Measurements from ENCODE around the gene MAP4K2.
"Not testable (repeated sequence)": the region's sequence is repeated elsewhere in the genome, so short reads cannot be mapped to it uniquely, and the experiment has no call there.

The MAP4K2 gene

DNA sequence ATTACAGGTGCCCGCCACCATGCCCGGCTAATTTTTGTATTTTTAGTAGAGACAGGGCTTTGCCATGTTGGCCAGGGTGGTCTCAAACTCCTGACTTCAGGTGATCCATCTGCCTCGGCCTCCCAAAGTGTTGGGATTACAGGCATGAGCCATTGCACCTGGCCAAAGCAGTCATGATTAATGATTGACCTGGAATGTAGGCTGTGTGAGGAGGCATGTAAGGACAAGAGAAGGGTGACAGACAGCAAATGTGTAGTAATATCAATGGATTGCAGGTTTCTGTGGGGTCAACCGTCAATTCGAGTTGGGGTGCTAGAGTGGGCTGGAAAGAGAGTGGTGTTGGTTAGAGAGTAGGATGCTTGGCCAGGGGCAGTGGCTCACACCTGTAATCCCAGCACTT, 12.4 kb upstream of the MAP4K2 start:
- DNase-seq (ENCODE audit: extremely low read depth in 1 of 2, low read depth in 1 of 2) = not testable (repeated sequence)

DNA sequence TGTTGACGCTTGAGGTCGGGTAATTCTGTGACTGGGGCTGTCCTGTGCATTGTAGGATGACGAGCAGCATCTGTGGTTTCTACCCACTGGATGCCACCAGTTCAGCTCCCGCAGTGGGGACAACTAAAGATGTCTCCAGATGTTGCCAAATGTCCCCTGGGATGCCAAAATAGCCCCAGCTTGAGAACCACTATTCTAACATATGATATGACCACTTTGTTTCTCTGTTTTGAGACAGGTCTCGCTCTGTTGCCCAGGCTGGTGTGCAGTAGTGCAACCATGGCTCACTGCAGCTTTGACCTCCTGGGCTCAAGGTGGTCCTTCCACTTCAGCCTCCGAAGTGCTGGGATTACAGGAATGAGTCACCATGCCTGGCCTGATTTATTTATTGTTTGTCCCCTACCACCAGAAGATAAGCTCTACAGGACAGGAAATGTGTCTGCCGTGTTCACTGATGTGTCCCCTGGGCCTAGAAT, 11.7 kb upstream of the MAP4K2 start:
- no peak for DNase-seq (ENCODE audit: extremely low read depth in 1 of 2, low read depth in 1 of 2)

DNA sequence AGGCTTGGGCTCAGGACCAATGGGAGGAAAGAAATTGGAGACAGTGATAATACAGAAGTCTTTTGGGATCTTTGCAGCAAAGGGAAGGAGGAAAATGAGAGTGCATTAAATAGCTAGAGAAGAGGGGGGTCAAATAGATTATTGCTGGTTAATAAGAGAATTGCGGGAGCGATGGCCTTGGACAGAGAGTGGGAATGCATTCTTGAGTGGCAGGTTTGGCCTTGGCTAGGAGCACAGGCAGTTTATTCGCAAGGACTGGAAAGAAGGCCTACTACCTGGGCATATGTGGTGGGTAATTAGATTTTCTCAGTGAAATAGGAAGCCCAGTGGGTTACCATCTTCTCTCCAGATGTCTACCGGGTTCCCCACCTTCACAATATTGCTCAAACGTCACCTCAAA, 10.8 kb upstream of the MAP4K2 start:
- DNase-seq (ENCODE audit: extremely low read depth in 1 of 2, low read depth in 1 of 2) = no peak

GRCh38 chr11:64810891-64811272, 7.9 kb upstream of the MAP4K2 start:
- DNase-seq (ENCODE audit: extremely low read depth in 1 of 2, low read depth in 1 of 2) = no peak

DNA sequence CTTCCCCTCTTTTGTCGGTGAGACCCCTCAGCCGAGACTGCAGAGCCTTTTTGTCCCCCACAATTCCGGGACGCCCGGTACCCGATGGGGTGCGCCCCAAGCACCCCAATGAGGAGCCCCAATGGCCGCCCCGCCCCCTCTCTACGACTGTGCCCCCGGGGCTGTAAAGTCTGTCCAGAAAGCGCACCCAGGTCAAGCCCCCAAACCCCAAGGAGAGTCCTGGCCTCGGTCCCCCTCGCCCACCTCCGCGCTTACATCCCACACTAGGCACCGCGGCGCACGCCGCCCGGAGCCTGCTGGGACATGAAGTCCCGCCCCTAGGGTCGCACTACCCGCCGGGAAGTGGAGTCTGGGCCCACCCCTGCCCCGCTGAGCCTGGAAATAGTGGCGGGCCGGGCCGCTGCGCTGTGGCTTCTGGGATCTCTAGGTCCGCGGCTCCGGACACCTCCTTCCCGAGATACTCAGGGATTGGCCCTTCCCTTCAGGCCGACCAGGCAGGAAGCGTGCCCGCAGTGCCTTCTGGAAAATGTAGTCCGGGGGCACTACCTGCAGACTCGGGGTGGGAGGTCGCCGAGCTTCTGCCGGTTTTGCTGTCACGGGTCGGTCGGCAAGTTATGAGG, 7.4 kb upstream of the MAP4K2 start, which contains the start of gene MEN1:
MEN1 (minus strand) TSS at position 281 of the 620 bp plus-strand sequence. CDS start 442 bp downstream, outside the sequence.
- DNase-seq (ENCODE audit: extremely low read depth in 1 of 2, low read depth in 1 of 2) = peak; percentile 42 to 57

GRCh38 chr11:64809781-64810241, 6.8 kb upstream of the MAP4K2 start:
- DNase-seq (ENCODE audit: extremely low read depth in 1 of 2, low read depth in 1 of 2) = no peak

- no peak for DNase-seq (ENCODE audit: extremely low read depth in 1 of 2, low read depth in 1 of 2)
Observed at GRCh38 chr11:64805481-64805880, 2.5 kb upstream of the MAP4K2 start.

GRCh38 chr11:64804346-64805210, 1.6 kb upstream of the MAP4K2 start:
- no peak for DNase-seq (ENCODE audit: extremely low read depth in 1 of 2, low read depth in 1 of 2)

DNA sequence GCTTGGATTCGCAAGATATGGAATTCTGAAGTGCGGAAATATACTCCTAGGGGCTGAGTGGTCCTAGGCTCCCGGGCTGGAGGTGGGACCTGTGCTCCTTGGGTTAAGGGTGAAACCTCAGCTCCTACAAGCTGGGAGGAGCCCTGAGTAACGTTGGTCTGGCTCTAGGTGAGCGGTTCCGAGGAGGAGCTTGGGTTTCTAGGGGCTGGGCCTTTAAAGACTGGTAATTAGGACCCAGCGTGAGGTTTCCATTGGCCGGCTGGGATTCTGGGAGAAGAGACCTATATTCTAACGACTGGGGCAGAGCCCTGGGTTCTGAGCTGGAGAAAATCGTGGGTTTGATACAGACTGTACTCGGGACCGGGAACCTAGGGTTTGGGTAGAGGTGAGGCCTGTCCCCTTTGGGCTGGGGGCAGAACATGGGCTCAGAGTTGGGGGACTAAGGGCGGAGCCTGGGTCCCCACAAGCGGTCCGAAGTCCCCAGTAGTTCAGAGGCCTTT, 882 bp upstream of the MAP4K2 start:
- DNase-seq (ENCODE audit: extremely low read depth in 1 of 2, low read depth in 1 of 2) = no peak

- no peak for DNase-seq (ENCODE audit: extremely low read depth in 1 of 2, low read depth in 1 of 2)
Observed at GRCh38 chr11:64802370-64803157, 450 bp downstream of the MAP4K2 start.

GRCh38 chr11:64801561-64802369, 1.2 kb downstream of the MAP4K2 start:
- no peak for DNase-seq (ENCODE audit: extremely low read depth in 1 of 2, low read depth in 1 of 2)

DNA sequence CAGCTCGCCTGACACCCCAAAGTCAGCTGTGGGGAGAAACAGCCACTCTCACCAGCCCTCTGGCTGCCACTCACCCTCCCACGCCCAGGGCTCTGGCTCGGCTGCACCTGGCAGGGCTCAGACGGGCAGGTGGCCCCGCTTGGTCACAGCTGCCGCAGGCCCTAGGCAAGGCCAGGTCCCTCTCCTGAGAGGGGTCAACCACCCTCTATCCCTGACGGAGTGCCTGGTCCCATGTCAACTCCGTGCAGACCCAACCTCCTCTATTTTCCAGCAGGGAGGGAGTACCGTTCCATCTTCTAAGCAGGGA, 1.9 kb downstream of the MAP4K2 start:
- DNase-seq (ENCODE audit: extremely low read depth in 1 of 2, low read depth in 1 of 2) = no peak

DNA sequence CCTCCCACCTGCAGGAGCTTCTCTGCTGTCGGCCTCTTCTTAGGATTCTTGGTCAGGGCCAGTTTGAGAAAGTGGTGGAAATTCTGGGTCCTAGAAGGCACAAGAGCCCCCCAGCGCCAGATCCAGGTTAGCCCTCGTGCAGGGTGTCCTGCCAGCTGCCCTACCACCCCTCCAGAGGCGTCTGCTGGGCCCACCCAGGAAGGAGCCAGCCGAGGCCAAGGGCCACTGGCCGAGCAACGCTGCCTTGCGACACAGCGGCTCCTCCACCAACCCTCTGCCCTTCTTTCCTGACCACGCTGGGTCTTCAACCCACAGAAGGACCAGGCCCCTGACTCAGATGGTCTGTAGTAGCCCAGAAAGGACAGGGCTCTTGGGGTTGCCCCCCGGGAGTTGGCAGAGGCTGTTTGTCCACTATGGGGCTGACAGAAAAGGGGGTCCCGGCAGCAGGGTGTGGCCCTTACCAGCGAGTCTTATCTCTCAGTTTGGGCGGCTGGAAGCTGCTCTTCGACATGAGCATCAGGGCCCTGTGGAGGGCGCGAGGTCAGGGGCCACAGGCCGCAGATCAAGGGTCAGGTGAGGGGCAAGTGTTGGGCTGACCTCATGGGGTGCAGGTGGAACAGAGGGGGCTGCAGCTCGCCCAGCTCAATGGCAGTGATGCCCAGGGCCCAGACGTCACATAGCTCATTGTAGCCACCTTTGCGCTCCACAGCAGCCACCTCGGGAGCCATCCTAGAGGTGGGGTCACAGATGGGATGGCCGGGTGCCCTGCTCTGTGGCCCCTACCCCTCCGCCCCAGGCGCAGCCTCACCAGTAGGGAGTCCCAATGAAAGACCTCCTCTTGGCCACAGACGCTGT, 2.5 kb downstream of the MAP4K2 start:
- no peak for DNase-seq (ENCODE audit: extremely low read depth in 1 of 2, low read depth in 1 of 2)

- DNase-seq (ENCODE audit: extremely low read depth in 1 of 2, low read depth in 1 of 2) = no peak
Observed at GRCh38 chr11:64799623-64800302, 3.3 kb downstream of the MAP4K2 start.

GRCh38 chr11:64799256-64799622, 3.8 kb downstream of the MAP4K2 start:
- DNase-seq (ENCODE audit: extremely low read depth in 1 of 2, low read depth in 1 of 2) = no peak

DNA sequence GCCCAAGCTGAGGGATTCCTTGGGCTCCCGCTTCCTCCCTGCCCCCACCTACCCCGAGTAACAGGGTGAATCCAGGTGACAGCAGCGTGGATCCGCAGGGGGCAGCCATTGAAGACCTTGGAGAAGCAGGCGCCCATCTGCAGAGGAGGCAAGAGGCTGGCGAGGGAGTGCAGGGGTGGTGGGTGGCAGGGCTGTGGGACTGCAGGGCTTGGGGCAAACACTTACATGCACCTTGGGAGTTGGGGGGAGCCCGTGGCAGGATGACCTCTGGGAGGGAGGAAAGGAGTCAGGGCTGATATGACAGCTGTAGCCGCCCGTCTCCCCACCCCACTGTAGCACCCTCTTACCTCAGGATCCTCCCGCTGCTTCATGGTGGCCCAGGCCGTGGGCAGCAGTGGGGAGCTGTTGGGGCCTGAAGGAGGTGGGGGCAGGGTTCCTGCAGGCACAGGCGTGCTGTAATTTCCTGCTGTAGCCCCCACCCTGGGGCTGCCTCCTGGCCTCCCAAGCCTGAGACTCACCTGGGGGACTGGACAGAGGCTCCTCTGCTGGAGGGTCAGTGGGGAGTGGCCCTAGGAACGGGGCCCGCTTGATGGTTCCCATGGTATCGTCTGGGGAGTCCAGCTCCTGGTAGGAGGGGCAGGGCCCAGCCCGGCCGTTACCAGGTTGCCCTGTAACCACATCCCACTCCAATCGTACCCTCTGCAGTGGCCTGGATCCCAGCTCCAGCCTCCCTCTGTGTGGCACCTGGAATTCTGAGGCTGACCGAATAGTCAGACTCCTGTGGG, 6.1 kb downstream of the MAP4K2 start:
- DNase-seq (ENCODE audit: extremely low read depth in 1 of 2, low read depth in 1 of 2) = no peak

DNA sequence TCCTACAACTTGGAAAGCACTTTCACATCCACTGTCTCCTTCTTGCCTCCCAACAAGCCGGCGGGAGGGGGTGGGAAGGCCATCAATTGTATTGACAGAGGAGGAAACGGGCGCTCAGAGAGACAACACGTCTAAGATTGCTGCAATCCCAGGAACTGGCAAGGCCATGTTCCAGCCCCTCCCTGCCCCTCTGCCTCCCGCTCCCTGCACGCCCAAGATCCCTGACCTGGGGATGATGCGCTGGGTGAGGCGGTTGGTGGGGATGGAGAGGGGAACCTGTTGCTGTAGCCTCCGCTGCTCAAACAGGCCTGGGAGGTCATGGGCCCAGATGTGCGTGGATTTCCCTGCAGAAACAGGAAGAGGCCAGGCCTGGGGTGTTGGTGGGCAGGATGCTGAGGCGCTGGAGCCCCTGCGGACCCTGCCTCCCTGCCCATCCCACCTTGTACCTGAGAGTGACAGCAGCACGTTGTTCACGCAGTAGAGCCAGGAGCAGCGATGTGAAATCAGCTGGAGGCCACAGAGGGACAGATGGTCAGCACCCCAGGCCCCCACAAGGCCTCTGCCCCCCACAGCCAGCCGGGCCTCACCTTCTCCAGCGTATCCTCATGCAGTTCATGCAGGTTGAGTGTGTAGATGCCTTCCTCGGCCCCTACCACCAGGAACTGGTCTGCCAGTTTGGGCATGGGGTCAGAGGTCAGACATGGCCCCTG, 6.8 kb downstream of the MAP4K2 start:
- no peak for DNase-seq (ENCODE audit: extremely low read depth in 1 of 2, low read depth in 1 of 2)

DNA sequence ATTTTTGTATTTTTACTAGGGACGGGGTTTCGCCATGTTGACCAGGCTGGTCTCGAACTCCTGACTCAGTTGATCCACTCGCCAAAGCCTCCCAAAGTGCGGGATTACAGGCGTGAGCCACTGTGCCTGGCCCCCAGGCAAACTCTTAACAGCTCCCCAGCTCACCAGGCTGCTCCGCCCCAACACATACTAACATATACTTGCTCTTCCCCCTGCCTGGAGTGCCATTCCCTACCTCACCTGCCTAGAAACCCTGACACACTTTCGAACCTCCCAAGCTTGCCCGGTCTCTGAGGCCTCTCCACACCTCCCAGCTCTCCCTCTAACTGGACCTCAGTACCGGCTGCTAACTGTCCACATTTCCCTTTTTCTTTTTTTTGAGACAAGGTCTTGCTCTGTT, 8.5 kb downstream of the MAP4K2 start:
- DNase-seq (ENCODE audit: extremely low read depth in 1 of 2, low read depth in 1 of 2) = no peak

All from activated CD8-positive, alpha-beta memory T cell treated with anti-CD3 and anti-CD28 coated beads for 1 hour (primary cell).